ENCODE results near the gene VRK1.
"Not testable (repeated sequence)": the region's sequence is repeated elsewhere in the genome, so short reads cannot be mapped to it uniquely, and the experiment has no call there.

The VRK1 gene

GRCh38 chr14:96827290-96827689, 30.1 kb downstream of the VRK1 start:
- no peak for FAIRE-seq

- FAIRE-seq: no peak
Measured at GRCh38 chr14:96829791-96830190, 32.6 kb downstream of the VRK1 start.

GRCh38 chr14:96830946-96831345, 33.8 kb downstream of the VRK1 start:
- FAIRE-seq: no peak

GRCh38 chr14:96832351-96832750, 35.2 kb downstream of the VRK1 start:
- FAIRE-seq: no peak

- no peak for FAIRE-seq
Measured at GRCh38 chr14:96838449-96838848, 41.3 kb downstream of the VRK1 start.

GRCh38 chr14:96839251-96839650, 42.1 kb downstream of the VRK1 start:
- no peak for FAIRE-seq

- no peak for FAIRE-seq
Measured at GRCh38 chr14:96843137-96843536, 46.0 kb downstream of the VRK1 start.

- FAIRE-seq: no peak
Measured at GRCh38 chr14:96844857-96845570, 47.8 kb downstream of the VRK1 start.

- no peak for FAIRE-seq
Measured at GRCh38 chr14:96847451-96847850, 50.3 kb downstream of the VRK1 start.

- no peak for FAIRE-seq
Measured at GRCh38 chr14:96848011-96848410, 50.8 kb downstream of the VRK1 start.

GRCh38 chr14:96849733-96850132, 52.6 kb downstream of the VRK1 start:
- no peak for FAIRE-seq

GRCh38 chr14:96851694-96852381, 54.7 kb downstream of the VRK1 start:
- FAIRE-seq: no peak

GRCh38 chr14:96852823-96853422, 55.7 kb downstream of the VRK1 start:
- peak; percentile 72 for FAIRE-seq

GRCh38 chr14:96858643-96859042, 61.5 kb downstream of the VRK1 start:
- no peak for FAIRE-seq

- FAIRE-seq: no peak
Measured at GRCh38 chr14:96861568-96862310, 64.6 kb downstream of the VRK1 start.

GRCh38 chr14:96863327-96863985, 66.3 kb downstream of the VRK1 start:
- FAIRE-seq: no peak

GRCh38 chr14:96863986-96864330, 66.8 kb downstream of the VRK1 start:
- FAIRE-seq: no peak

GRCh38 chr14:96867634-96868033, 70.5 kb downstream of the VRK1 start:
- no peak for FAIRE-seq

- no peak for FAIRE-seq
Measured at GRCh38 chr14:96874127-96874526, 76.9 kb downstream of the VRK1 start.

GRCh38 chr14:96876747-96877146, 79.6 kb downstream of the VRK1 start:
- FAIRE-seq: no peak

GRCh38 chr14:96881713-96882112, 84.5 kb downstream of the VRK1 start:
- no peak for FAIRE-seq

- not testable (repeated sequence) for FAIRE-seq
Measured at GRCh38 chr14:96883974-96884373, 86.8 kb downstream of the VRK1 start.

GRCh38 chr14:96888158-96888557, 91.0 kb downstream of the VRK1 start:
- no peak for FAIRE-seq

Data from TTC549 (cell line).